ENCODE measurements around the gene APOF.
A peak's percentile ranks its signal among the peaks of the same experiment; 100 is the strongest.
"Not testable (repeated sequence)": the region's sequence is repeated elsewhere in the genome, so short reads cannot be mapped to it uniquely, and the experiment has no call there.

The APOF gene

DNA sequence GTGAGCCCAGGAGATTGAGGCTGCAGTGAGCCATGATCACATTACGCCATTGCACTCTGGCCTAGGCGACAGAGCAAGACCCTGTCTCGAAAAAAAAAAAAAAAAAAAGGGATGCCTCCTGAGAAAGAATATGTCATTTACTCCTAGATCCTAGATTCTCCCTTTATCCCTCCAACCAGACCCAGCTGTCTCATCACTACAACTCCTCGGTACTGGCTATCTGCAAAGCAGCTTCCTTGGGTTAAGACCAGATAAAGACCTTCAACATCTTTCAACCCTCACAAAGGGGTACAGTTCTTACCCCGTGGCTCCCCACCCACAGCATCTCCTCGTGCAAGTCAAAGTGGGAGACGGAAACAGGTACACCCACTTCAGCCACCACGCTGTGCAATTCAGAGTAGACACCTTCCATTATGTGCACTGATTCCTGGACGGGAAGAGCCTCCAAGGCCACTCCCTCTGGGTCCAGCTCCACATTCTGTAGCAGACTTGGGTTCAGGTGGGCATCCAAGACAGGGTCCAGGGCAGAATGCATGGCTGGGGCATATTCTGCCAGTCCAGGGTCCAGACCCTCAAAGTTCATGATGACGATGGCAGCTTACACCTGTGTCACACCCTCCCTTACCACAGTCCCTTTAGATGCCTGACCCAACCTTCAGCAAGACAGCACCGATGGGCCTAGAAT, 30.0 kb downstream of the APOF start:
- no peak for DNase-seq (ENCODE audit: low read depth)

DNA sequence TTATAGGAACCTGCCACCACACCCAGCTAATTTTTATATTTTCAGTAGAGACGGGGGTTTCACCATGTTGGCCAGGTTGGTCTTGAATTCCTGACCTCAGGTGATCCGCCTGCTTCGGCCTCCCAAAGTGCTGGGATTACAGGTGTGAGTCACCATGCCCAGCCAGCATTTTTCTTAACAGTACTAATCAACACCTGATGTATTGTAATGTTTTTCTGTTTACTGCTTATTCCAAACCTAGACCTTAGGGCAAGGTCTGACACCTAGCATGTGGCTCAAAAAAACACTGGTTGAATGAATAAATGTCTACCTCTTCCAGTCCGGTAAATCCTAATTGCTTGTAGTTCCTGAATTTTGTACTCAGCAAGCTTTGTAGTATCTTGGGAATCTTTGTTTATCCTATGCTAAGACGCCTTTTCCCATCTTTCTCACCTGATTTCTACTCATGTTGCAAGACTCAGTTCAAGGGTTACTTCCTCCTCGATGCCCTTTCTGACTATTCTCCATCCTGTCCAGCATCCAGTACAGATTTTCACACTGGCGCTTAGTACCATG, 31.6 kb downstream of the APOF start:
- no peak for DNase-seq (ENCODE audit: low read depth)

DNA sequence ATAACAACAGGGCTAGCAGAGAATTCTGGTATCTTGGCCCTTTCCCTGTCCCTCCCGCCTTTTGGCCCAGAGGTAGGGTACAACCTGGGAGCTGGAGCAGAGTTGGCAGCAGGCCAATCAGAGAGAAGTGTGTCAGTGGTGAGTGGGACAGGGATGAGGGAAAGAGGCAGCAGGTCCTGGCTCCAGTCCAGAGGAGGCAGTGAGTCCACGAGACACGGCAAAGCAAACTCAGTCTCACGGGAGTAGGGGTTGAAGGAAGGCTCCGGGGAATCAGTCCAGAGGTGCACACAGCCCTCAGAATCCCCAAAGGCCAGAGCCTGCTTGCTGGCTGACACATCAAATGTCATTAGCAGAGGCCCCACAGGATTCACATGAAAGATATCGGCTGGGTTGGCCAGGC, 36.1 kb downstream of the APOF start:
- DNase-seq (ENCODE audit: low read depth), result no peak

DNA sequence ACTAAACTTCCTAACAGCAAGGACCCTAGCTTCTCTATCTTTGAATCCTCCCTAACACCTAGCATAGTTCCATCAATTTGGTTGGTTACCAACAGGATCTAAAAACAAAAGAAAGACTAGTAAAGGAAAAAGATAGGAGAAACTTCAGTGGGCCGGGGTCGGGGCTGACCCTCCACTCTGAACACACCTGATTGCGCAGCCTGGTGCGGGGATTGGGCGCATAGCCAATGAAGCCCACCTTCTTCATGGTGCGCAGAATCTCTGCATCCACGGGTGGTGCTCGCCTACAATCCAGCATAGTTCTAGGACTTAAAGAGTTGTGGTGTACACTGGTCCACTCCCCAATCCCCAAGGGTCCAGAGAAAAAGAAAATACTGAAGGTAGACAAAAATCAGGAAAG, 36.5 kb downstream of the APOF start:
- no peak for DNase-seq (ENCODE audit: low read depth)

DNA sequence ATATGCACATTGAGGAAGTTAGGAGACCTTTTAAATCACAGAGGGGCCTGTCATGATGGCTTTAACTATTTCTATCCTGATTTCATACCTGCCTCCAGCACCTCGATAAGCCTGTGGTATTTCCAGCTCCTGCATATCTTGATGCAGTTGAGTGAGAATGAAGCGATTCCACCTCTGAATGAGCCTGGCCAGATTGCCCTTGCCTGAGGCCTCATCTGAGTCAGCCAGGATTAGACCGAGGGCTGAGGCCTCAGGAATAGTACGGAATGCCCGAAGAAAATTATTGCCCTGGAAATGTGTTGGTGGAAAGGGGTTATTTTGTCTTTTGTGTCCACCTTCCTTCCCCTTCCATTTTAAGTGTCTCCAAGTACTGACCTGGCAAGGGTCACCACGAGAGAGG, 38.5 kb downstream of the APOF start:
- no peak for DNase-seq (ENCODE audit: low read depth)

- not testable (repeated sequence) for DNase-seq (ENCODE audit: low read depth)
Observed at GRCh38 chr12:56321610-56322009, 41.0 kb downstream of the APOF start.

DNA sequence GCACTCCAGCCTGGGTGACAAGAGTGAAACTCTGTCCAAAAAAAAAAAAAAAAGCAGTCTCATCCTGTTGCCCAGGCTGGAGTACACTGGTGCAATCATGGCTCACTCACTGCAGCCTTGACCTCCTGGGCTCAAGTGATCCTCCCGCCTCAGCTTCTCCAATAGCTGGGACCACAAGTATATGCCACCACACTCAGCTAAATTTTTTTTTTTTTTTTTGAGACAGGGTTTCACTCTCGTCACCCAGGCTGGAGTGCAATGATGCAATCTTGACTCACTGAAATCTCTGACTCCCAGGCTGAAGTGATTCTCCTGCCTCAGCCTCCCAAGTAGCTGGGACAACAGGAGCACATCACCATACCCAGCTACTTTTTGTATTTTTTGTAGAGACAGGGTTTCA, 41.6 kb downstream of the APOF start:
- DNase-seq (ENCODE audit: low read depth), result no peak

DNA sequence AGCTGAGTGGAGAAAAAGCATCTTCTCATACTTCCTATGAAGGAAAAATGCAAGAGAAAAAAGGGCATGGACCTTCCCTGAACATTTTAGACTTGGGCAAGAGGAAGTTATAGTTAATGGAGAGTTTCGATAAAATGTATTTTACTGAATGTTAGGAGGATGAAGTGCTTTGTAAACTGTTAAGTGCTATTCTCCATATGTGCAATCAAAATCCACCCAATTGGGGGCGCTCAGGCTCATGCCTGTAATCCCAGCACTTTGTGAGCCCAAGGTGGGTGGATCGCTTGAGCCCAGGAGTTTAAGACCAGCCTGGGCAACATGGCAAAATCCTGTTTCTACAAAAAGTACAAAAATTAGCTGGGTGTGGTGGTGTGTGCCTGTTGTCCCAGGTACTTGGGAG, 45.0 kb downstream of the APOF start:
- DNase-seq (ENCODE audit: low read depth), result no peak

DNA sequence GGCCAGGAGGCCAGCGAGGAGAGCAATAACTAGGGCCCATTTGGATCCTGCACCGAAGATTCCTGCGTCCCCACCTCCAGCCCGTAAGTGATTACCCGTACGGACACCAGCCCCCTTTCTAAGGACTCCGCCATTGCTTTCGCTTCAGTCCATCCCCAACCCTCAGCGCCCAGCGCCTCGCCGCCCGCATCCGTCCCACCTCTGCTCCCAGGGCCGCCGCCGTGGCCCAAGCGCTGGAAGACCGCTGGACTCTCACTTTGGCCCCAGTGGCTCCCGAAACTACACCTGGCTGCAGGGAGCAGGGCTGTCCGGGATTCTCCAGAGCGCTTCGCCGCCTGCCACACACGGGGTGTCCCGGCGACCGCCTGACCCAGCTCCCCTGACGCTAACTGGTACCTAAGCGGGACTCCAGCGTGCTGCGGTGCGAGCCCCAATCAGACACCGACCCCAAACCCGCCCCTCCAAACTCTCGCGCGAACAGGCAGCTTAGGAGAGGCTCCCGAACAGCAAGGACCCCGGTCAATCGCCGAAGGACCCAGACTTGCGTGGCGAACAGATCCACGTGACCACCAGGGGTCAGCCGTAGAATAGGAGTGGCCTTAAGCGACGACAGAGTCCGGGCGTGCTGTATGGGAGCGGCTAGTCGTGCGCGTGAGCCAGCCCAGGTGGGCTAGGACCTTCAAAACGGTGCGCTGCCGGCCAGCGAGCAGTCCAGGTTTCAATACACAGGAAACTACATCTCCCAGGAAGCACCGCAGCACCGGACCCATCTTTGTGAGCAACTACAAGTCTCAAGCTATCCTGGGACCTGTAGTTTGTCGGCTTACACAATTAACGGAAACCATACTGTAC, 46.8 kb downstream of the APOF start, which contains the start of gene CNPY2:
CNPY2 (minus strand) TSS at position 367 of the 852 bp plus-strand sequence. CDS start 771 bp downstream, outside the sequence.
- DNase-seq (ENCODE audit: low read depth), result peak; percentile 86

- DNase-seq (ENCODE audit: low read depth), result no peak
Observed at GRCh38 chr12:56315249-56315621, 47.4 kb downstream of the APOF start.

DNA sequence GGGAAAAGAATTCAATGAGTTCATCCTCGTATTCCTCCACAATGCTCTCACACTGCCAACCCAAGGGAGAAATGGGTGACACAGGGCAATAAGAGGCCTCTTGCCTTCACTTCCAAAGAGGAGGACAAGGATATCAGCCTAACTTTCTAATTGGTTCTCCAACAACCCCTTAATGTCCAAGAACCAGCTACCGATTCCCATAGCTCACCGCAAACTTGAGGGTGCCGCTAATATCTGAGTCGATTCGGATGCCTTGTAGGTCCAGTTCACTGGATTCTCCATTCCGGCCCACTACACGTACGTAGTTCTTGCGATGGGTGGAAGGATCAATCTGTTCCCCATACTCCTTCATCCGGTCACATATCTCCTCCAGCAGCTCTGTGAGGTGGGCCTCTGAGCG, 51.7 kb downstream of the APOF start:
- DNase-seq (ENCODE audit: low read depth), result no peak
